BLaER1 treated with 17β-estradiol and CSF1 and Interleukin-3, amounts not matched to agents 10 nM and 100 nM (cell line): ENCODE measurements around the gene CD276.
A peak's percentile ranks its signal among the peaks of the same experiment; 100 is the strongest.

ENCODE experiments used
- H3K27ac ChIP-seq, 11 experiments: shearing (Covaris generic); formaldehyde crosslinking; 2 replicates each; pipeline ENCODE4 v1.8.1; 2022
- H3K27me3 ChIP-seq, 11 experiments: shearing (Covaris generic); formaldehyde crosslinking; 2 replicates each; pipeline ENCODE4 v1.8.1; 2022
- H3K36me3 ChIP-seq, 11 experiments: shearing (Covaris generic); formaldehyde crosslinking; 2 replicates each; pipeline ENCODE4 v1.8.1; 2022
- H3K4me1 ChIP-seq, 10 experiments: shearing (Covaris generic); formaldehyde crosslinking; 2 replicates each; pipeline ENCODE4 v1.8.1; 2022
- H3K4me2 ChIP-seq, 11 experiments: shearing (Covaris generic); formaldehyde crosslinking; 2 replicates each; pipeline ENCODE4 v1.8.1; 2022
- H3K4me3 ChIP-seq, 10 experiments: shearing (Covaris generic); formaldehyde crosslinking; 2 replicates each; pipeline ENCODE4 v1.8.1; 2022
- H3K9ac ChIP-seq, 11 experiments: shearing (Covaris generic); formaldehyde crosslinking; 2 replicates each; pipeline ENCODE4 v1.8.1; 2022
- H3K9me3 ChIP-seq, 11 experiments: shearing (Covaris generic); formaldehyde crosslinking; replicated peaks in 1 of 11; 2 replicates each; pipeline ENCODE4 v1.8.1; 2022
- H4K20me1 ChIP-seq, 11 experiments: shearing (Covaris generic); formaldehyde crosslinking; 2 replicates each; pipeline ENCODE4 v1.8.1; 2022
- Cebpa-rat ChIP-seq, 11 experiments: shearing (Covaris generic); IDR thresholded peaks; 2 replicates each; pipeline ENCODE4 v1.8.1; 2022

CD276 gene

DNA sequence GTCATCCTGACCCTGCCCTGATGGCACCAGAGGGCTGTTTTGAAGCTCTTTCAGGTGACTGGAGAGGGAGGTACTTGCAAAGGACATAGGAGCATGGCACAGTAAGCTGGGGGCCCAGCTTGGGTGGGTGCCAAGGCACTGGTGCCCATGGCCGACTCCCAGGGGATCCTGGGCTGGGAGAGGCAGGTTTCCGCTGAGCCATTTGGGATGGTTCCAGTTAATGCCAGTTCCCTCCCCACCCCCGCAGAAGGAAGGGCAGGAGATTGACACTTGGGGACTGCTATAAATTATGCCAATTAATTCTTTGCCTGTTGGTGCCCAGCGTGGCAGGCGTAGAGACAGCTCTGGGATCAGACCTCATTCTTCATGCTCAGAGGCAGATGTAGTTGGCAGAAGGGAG lies 26.1 kb downstream of the CD276 start:
- 0 out of 22 replicates have a peak overlapping the region, but pooled peaks of 2 of the 11 experiments have one; percentile 41 to 50 for H3K4me2 ChIP-seq
- no peak overlapping the region for H3K27ac ChIP-seq
- no peak overlapping the region for H3K4me3 ChIP-seq
- no peaks in the 10 kb centered on the region for H3K27me3 ChIP-seq
- no peaks in the 10 kb centered on the region for H3K9me3 ChIP-seq
- no peak for TF ChIP-seq Cebpa-rat (IDR thresholded peaks at IDR 0.05)
- no peak overlapping the region for H3K9ac ChIP-seq
- H3K36me3 ChIP-seq = peaks cover 0 to 86% (median 5%) of the 10 kb centered on the region in 11 experiments; a peak in 9 of 22 replicates
- peaks cover 0 to 49% (median 0%) of the 10 kb centered on the region in 11 experiments; a peak in 7 of 22 replicates for H4K20me1 ChIP-seq
- H3K4me1 ChIP-seq = peaks cover 0 to 21% (median 15%) of the 10 kb centered on the region in 10 experiments; a peak in 16 of 20 replicates

- Histone ChIP-seq H3K4me2 (peak overlapping the region in 8 of 11 experiments; percentile 0 to 63 (median 40); a peak in 11 of 22 replicates), H3K4me3 (no peak overlapping the region), H3K27ac (peak overlapping the region in 4 of 11 experiments; percentile 3 to 55 (median 13); a peak in 4 of 22 replicates), H3K27me3 (no peaks in the 10 kb centered on the region), H3K36me3 (peaks cover 0 to 75% (median 5%) of the 10 kb centered on the region in 11 experiments; a peak in 9 of 22 replicates), H3K4me1 (peaks cover 0 to 21% (median 15%) of the 10 kb centered on the region in 10 experiments; a peak in 16 of 20 replicates), H3K9ac (peak overlapping the region in 1 of 11 experiments; percentile 26; a peak in 2 of 22 replicates), H3K9me3 (no peaks in the 10 kb centered on the region), H4K20me1 (peaks cover 0 to 39% (median 0%) of the 10 kb centered on the region in 11 experiments; a peak in 7 of 22 replicates)
- no peak for TF ChIP-seq Cebpa-rat (IDR thresholded peaks at IDR 0.05)
Observed at GRCh38 chr15:73711526-73711925, 27.3 kb downstream of the CD276 start.

- TF ChIP-seq Cebpa-rat (IDR thresholded peaks at IDR 0.05) = no peak
- no peak overlapping the region for H3K4me3 ChIP-seq
- H3K27me3 ChIP-seq = no peaks in the 10 kb centered on the region
- peak overlapping the region in 2 of 11 experiments; percentile 10 to 24; a peak in 3 of 22 replicates for H3K27ac ChIP-seq
- H3K4me1 ChIP-seq = peaks cover 0 to 21% (median 15%) of the 10 kb centered on the region in 10 experiments; a peak in 16 of 20 replicates
- H3K36me3 ChIP-seq = peaks cover 0 to 70% (median 2%) of the 10 kb centered on the region in 11 experiments; a peak in 9 of 22 replicates
- H3K4me2 ChIP-seq = peak overlapping the region in 3 of 11 experiments; percentile 50 to 63 (median 54); a peak in 2 of 22 replicates
- no peaks in the 10 kb centered on the region for H3K9me3 ChIP-seq
- peaks cover 0 to 33% (median 0%) of the 10 kb centered on the region in 11 experiments; a peak in 7 of 22 replicates for H4K20me1 ChIP-seq
- H3K9ac ChIP-seq = no peak overlapping the region
Observed at GRCh38 chr15:73712107-73712506, 27.9 kb downstream of the CD276 start.

GRCh38 chr15:73714695-73715301 lies 30.6 kb downstream of the CD276 start:
- TF ChIP-seq Cebpa-rat (IDR thresholded peaks at IDR 0.05) = no peak
- no peaks in the 10 kb centered on the region for H3K9me3 ChIP-seq
- H3K4me3 ChIP-seq = no peak overlapping the region
- H3K27ac ChIP-seq = no peak overlapping the region
- H3K9ac ChIP-seq = no peak overlapping the region
- no peak overlapping the region for H3K4me2 ChIP-seq
- H4K20me1 ChIP-seq = peaks cover 0 to 25% (median 0%) of the 10 kb centered on the region in 11 experiments; a peak in 7 of 22 replicates
- no peaks in the 10 kb centered on the region for H3K27me3 ChIP-seq
- H3K36me3 ChIP-seq = peaks cover 0 to 45% (median 0%) of the 10 kb centered on the region in 11 experiments; a peak in 9 of 22 replicates
- peaks cover 0 to 29% (median 17%) of the 10 kb centered on the region in 10 experiments; a peak in 17 of 20 replicates for H3K4me1 ChIP-seq

DNA sequence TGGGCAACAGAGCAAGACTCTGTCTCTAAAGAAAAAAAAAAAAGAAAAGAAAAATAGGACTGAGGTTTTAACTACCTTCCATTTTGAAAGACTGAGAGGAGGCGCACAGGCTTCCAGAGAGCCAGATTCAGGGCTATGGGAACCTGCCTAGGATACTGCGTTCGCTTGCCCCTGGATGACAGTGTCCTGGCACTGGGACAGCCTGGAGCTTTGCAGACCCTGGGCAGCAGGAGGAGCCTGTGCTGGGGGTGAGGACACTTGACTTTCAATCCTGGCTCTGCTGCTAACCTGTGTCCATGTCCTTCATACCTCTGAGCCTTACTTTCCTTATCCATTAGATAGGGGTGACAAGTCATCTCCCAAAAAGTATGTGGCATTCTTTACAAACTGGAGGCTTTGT lies 31.2 kb downstream of the CD276 start:
- no peak for TF ChIP-seq Cebpa-rat (IDR thresholded peaks at IDR 0.05)
- Histone ChIP-seq H3K27me3 (no peaks in the 10 kb centered on the region), H3K9ac (no peak overlapping the region), H3K9me3 (no peaks in the 10 kb centered on the region), H3K4me2 (no peak overlapping the region), H3K4me1 (peaks cover 0 to 31% (median 18%) of the 10 kb centered on the region in 10 experiments; a peak in 17 of 20 replicates), H4K20me1 (peaks cover 0 to 24% (median 0%) of the 10 kb centered on the region in 11 experiments; a peak in 7 of 22 replicates), H3K36me3 (peaks cover 0 to 38% (median 0%) of the 10 kb centered on the region in 11 experiments; a peak in 8 of 22 replicates), H3K27ac (no peak overlapping the region), H3K4me3 (no peak overlapping the region)

- H3K4me1 ChIP-seq = peaks cover 0 to 21% (median 9%) of the 10 kb centered on the region in 10 experiments; a peak in 17 of 20 replicates
- H4K20me1 ChIP-seq = peaks cover 0 to 15% (median 0%) of the 10 kb centered on the region in 11 experiments; a peak in 1 of 22 replicates
- TF ChIP-seq Cebpa-rat (IDR thresholded peaks at IDR 0.05) = no peak
- peaks cover 0 to 28% (median 0%) of the 10 kb centered on the region in 11 experiments; a peak in 8 of 22 replicates for H3K36me3 ChIP-seq
- H3K27ac ChIP-seq = no peak overlapping the region
- no peak overlapping the region for H3K4me2 ChIP-seq
- H3K9ac ChIP-seq = no peak overlapping the region
- no peaks in the 10 kb centered on the region for H3K27me3 ChIP-seq
- H3K9me3 ChIP-seq = no peaks in the 10 kb centered on the region
- H3K4me3 ChIP-seq = no peak overlapping the region
Observed at GRCh38 chr15:73716417-73716816, 32.2 kb downstream of the CD276 start.

DNA sequence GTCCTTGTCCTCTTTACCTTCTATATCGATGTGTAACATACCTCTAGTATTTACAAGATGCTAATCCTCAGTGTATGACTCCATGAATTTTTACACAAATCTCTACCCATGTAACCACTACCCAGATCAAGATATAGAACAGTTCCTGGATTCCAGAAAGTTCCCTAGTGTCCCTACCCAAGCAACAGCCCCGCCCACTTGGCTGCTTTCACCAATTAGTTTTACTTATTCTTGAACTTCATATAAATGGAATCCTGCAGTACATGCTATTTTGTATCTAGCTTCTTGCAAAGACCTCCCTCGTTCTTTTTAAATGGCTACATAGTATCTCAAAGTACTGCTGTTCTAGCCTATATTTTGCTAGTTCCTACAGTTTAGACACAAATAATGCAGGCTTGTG lies 33.0 kb downstream of the CD276 start:
- H4K20me1 ChIP-seq = peaks cover 0 to 13% (median 0%) of the 10 kb centered on the region in 11 experiments; a peak in 1 of 22 replicates
- H3K9me3 ChIP-seq = no peaks in the 10 kb centered on the region
- no peak for TF ChIP-seq Cebpa-rat (IDR thresholded peaks at IDR 0.05)
- H3K4me3 ChIP-seq = no peak overlapping the region
- H3K4me1 ChIP-seq = peaks cover 0 to 16% (median 6%) of the 10 kb centered on the region in 10 experiments; a peak in 10 of 20 replicates
- H3K9ac ChIP-seq = no peak overlapping the region
- H3K36me3 ChIP-seq = peaks cover 0 to 25% (median 0%) of the 10 kb centered on the region in 11 experiments; a peak in 8 of 22 replicates
- no peaks in the 10 kb centered on the region for H3K27me3 ChIP-seq
- no peak overlapping the region for H3K4me2 ChIP-seq
- H3K27ac ChIP-seq = no peak overlapping the region

GRCh38 chr15:73717802-73718201 lies 33.6 kb downstream of the CD276 start:
- no peak overlapping the region for H3K4me2 ChIP-seq
- H3K9me3 ChIP-seq = no peaks in the 10 kb centered on the region
- H3K4me1 ChIP-seq = peaks cover 0 to 14% (median 6%) of the 10 kb centered on the region in 10 experiments; a peak in 10 of 20 replicates
- TF ChIP-seq Cebpa-rat (IDR thresholded peaks at IDR 0.05) = no peak
- H3K27me3 ChIP-seq = no peaks in the 10 kb centered on the region
- peaks cover 0 to 19% (median 0%) of the 10 kb centered on the region in 11 experiments; a peak in 7 of 22 replicates for H3K36me3 ChIP-seq
- peaks cover 0 to 9% (median 0%) of the 10 kb centered on the region in 11 experiments; a peak in 1 of 22 replicates for H4K20me1 ChIP-seq
- no peak overlapping the region for H3K27ac ChIP-seq
- H3K4me3 ChIP-seq = no peak overlapping the region
- no peak overlapping the region for H3K9ac ChIP-seq

- Histone ChIP-seq H3K4me2 (no peak overlapping the region), H3K4me3 (no peak overlapping the region), H3K27me3 (no peaks in the 10 kb centered on the region), H3K4me1 (peaks cover 0 to 14% (median 6%) of the 10 kb centered on the region in 10 experiments; a peak in 10 of 20 replicates), H3K9ac (no peak overlapping the region), H3K9me3 (no peaks in the 10 kb centered on the region), H4K20me1 (peaks cover 0 to 7% (median 0%) of the 10 kb centered on the region in 11 experiments; a peak in 1 of 22 replicates), H3K36me3 (peaks cover 0 to 10% (median 0%) of the 10 kb centered on the region in 11 experiments; a peak in 5 of 22 replicates), H3K27ac (no peak overlapping the region)
- no peak for TF ChIP-seq Cebpa-rat (IDR thresholded peaks at IDR 0.05)
Observed at GRCh38 chr15:73718694-73719093, 34.5 kb downstream of the CD276 start.
